ENCODE data around the gene CISH.

Gene CISH

GRCh38 chr3:50612970-50613846 lies 1.6 kb upstream of the CISH start:
- DNase-seq (ENCODE audit: low read depth in 2 of 2) = no peak

- no peak for DNase-seq (ENCODE audit: low read depth in 2 of 2)
Measured at GRCh38 chr3:50612234-50612882, 784 bp upstream of the CISH start.

GRCh38 chr3:50610992-50611463 lies 546 bp downstream of the CISH start:
- no peak for DNase-seq (ENCODE audit: low read depth in 2 of 2)

GRCh38 chr3:50610181-50610971 lies 1.2 kb downstream of the CISH start:
- no peak for DNase-seq (ENCODE audit: low read depth in 2 of 2)

GRCh38 chr3:50609763-50610085 lies 1.9 kb downstream of the CISH start:
- no peak for DNase-seq (ENCODE audit: low read depth in 2 of 2)

GRCh38 chr3:50609071-50609762 lies 2.4 kb downstream of the CISH start:
- DNase-seq (ENCODE audit: low read depth in 2 of 2) = no peak

GRCh38 chr3:50608278-50608677 lies 3.3 kb downstream of the CISH start:
- no peak for DNase-seq (ENCODE audit: low read depth in 2 of 2)

- DNase-seq (ENCODE audit: low read depth in 2 of 2) = no peak
Measured at GRCh38 chr3:50607271-50608091, 4.1 kb downstream of the CISH start.

- no peak for DNase-seq (ENCODE audit: low read depth in 2 of 2)
Measured at GRCh38 chr3:50606596-50606995, 5.0 kb downstream of the CISH start.

- DNase-seq (ENCODE audit: low read depth in 2 of 2) = no peak
Measured at GRCh38 chr3:50605901-50606326, 5.7 kb downstream of the CISH start.

- no peak for DNase-seq (ENCODE audit: low read depth in 2 of 2)
Measured at GRCh38 chr3:50604628-50605588, 6.7 kb downstream of the CISH start.

GRCh38 chr3:50604110-50604621 lies 7.4 kb downstream of the CISH start:
- no peak for DNase-seq (ENCODE audit: low read depth in 2 of 2)

GRCh38 chr3:50603261-50604109 lies 8.1 kb downstream of the CISH start:
- no peak for DNase-seq (ENCODE audit: low read depth in 2 of 2)

GRCh38 chr3:50602595-50603191 lies 8.9 kb downstream of the CISH start:
- no peak for DNase-seq (ENCODE audit: low read depth in 2 of 2)

- DNase-seq (ENCODE audit: low read depth in 2 of 2) = peak; percentile 70 to 76
Measured at GRCh38 chr3:50600841-50601591, 10.6 kb downstream of the CISH start.

GRCh38 chr3:50600141-50600753 lies 11.3 kb downstream of the CISH start:
- DNase-seq (ENCODE audit: low read depth in 2 of 2) = no peak

- no peak for DNase-seq (ENCODE audit: low read depth in 2 of 2)
Measured at GRCh38 chr3:50599716-50600118, 11.9 kb downstream of the CISH start.

Measured in stimulated activated CD8-positive, alpha-beta memory T cell treated with anti-CD3 and anti-CD28 coated beads, Interleukin-7, amount 100 ng/mL, for 1 hour (primary cell).